SK-N-SH (cell line): ENCODE data around the gene ENTPD2. TPM values are rescaled to one million over a fixed set of nuclear protein-coding genes. Genes with fewer than 3 reads are reported as not detected.

Source experiments
- CTCF ChIA-PET: fragments of 300-600, 350-600 bp; formaldehyde crosslinking; extraction: SDS; loops from one replicate; lab custom pipeline; 2021; lab: Yijun Ruan, JAX
- POLR2A ChIA-PET: fragments of 350-600 bp; sonication (Branson Sonifier 250); formaldehyde crosslinking; extraction: SDS; loops from one replicate; lab custom pipeline; 2020; ENCODE audit warnings: antibody characterized with exemption, inconsistent platforms; lab: Yijun Ruan, JAX
- DNase-seq: peaks from one replicate; pipeline ENCODE4 v3.0.0; 2012
- H2AFZ ChIP-seq: fragments of 200-600 bp; sonication (generic); 2 replicates; pipeline ENCODE4 v1.8.1; 2016; ENCODE audit warnings: antibody characterized with exemption, mild to moderate bottlenecking, low read depth
- H3F3A ChIP-seq: fragments of 200-600 bp; sonication (generic); replicated peaks from 2 replicates; pipeline ENCODE3; 2016; ENCODE audit warnings: antibody characterized with exemption, mild to moderate bottlenecking; ENCODE audit not compliant: insufficient read depth
- H3K27ac ChIP-seq, 2 experiments: fragments of 200-500 bp in 1 of 2; fragments of 200-600 bp in 1 of 2; sonication (Bioruptor generic) in 1 of 2; sonication (generic), shearing (Covaris generic) in 1 of 2; 2 replicates each; pipeline versions ENCODE4 v1.5.1 to v1.6.1; 2014 to 2016; ENCODE audit warnings: low read depth in 2 of 2, inconsistent platforms in 1 of 2, low read length in 1 of 2, mild to moderate bottlenecking in 1 of 2, mixed read lengths in 1 of 2
- H3K27me3 ChIP-seq: fragments of 200-600 bp; sonication (generic), shearing (Covaris generic); 2 replicates; pipeline ENCODE4 v1.6.1; 2016; ENCODE audit warnings: mixed run types; ENCODE audit not compliant: insufficient read depth
- H3K36me3 ChIP-seq, 2 experiments: fragments of 200-500 bp in 1 of 2; fragments of 200-600 bp in 1 of 2; sonication (Bioruptor generic) in 1 of 2; sonication (generic) in 1 of 2; replicated peaks in 1 of 2; 2 replicates each; pipeline versions ENCODE3 to v1.5.1; 2014 to 2016; ENCODE audit warnings: low read length in 1 of 2, mild to moderate bottlenecking in 1 of 2; ENCODE audit not compliant: insufficient read depth in 2 of 2, control insufficient read depth in 1 of 2
- H3K4me1 ChIP-seq, 2 experiments: fragments of 200-500 bp in 1 of 2; fragments of 200-600 bp in 1 of 2; sonication (Bioruptor generic) in 1 of 2; sonication (generic), shearing (Covaris generic) in 1 of 2; 2 replicates each; pipeline versions ENCODE4 v1.5.1 to v1.6.1; 2014 to 2016; ENCODE audit warnings: low read depth in 1 of 2, low read length in 1 of 2, mixed run types in 1 of 2; ENCODE audit not compliant: insufficient read depth in 2 of 2, control insufficient read depth in 1 of 2
- H3K4me2 ChIP-seq: fragments of 200-600 bp; sonication (generic), shearing (Covaris generic); 2 replicates; pipeline ENCODE4 v1.6.1; 2017; ENCODE audit warnings: mixed run types
- H3K4me3 ChIP-seq, 2 experiments: fragments of 200-500 bp in 1 of 2; fragments of 200-600 bp in 1 of 2; sonication (Bioruptor generic) in 1 of 2; sonication (generic), shearing (Covaris generic) in 1 of 2; 2 replicates each; pipeline versions ENCODE4 v1.5.1 to v1.8.1; 2014 to 2016; ENCODE audit warnings: low read depth in 2 of 2, inconsistent platforms in 1 of 2, low read length in 1 of 2, mild to moderate bottlenecking in 1 of 2, mixed read lengths in 1 of 2, moderate library complexity in 1 of 2
- H3K79me2 ChIP-seq: fragments of 200-600 bp; sonication (generic); 2 replicates; pipeline ENCODE4 v1.8.1; 2017; ENCODE audit warnings: mild to moderate bottlenecking; ENCODE audit not compliant: insufficient read depth
- H3K9ac ChIP-seq: fragments of 200-600 bp; sonication (generic); 2 replicates; pipeline ENCODE4 v1.6.1; 2017; ENCODE audit warnings: mixed run types
- H3K9me2 ChIP-seq: fragments of 200-600 bp; sonication (generic); 2 replicates; pipeline ENCODE4 v1.6.1; 2017; ENCODE audit warnings: mixed run types
- H3K9me3 ChIP-seq: fragments of 200-600 bp; sonication (generic); 2 replicates; pipeline ENCODE4 v1.6.1; 2017; ENCODE audit warnings: mixed run types, mild to moderate bottlenecking, moderate library complexity
- H4K20me1 ChIP-seq: fragments of 200-600 bp; sonication (generic); 2 replicates; pipeline ENCODE4 v1.6.1; 2017; ENCODE audit warnings: mild to moderate bottlenecking, mixed run types; ENCODE audit not compliant: insufficient read depth
- ELF1 ChIP-seq: IDR thresholded peaks from 2 replicates; pipeline ENCODE4 v1.4.0; 2012
- EZH2phosphoT487 ChIP-seq: fragments of 200-600 bp; sonication (generic); IDR thresholded peaks from 2 replicates; pipeline ENCODE4 v1.6.1; 2017; ENCODE audit warnings: low read depth, mixed run types, mild to moderate bottlenecking, antibody characterized with exemption, moderate library complexity, borderline replicate concordance
- FOSL2 ChIP-seq: IDR thresholded peaks from 2 replicates; pipeline ENCODE4 v1.4.0; 2012; ENCODE audit warnings: low read depth, mild to moderate bottlenecking, moderate library complexity, borderline replicate concordance
- IRF3 ChIP-seq: fragments of 150-350 bp; IDR thresholded peaks from 2 replicates; pipeline ENCODE4 v1.6.1; 2016; ENCODE audit warnings: mild to moderate bottlenecking, low read depth, low read length
- JUND ChIP-seq: IDR thresholded peaks from 2 replicates; pipeline ENCODE4 v1.4.0; 2012
- MEF2A ChIP-seq: IDR thresholded peaks from 2 replicates; pipeline ENCODE4 v1.4.0; 2012; ENCODE audit warnings: low read depth, borderline replicate concordance
- NFIC ChIP-seq: IDR thresholded peaks from 2 replicates; pipeline ENCODE4 v1.4.0; 2012; ENCODE audit warnings: borderline replicate concordance
- POLR2AphosphoS5 ChIP-seq: IDR thresholded peaks from 2 replicates; pipeline ENCODE4 v1.6.1; 2012; ENCODE audit warnings: low read depth, low read length
- RAD21 ChIP-seq: IDR thresholded peaks from 2 replicates; pipeline ENCODE4 v1.6.1; 2012; ENCODE audit warnings: mild to moderate bottlenecking, low read length
- RCOR1 ChIP-seq: fragments of 150-350 bp; IDR thresholded peaks from 2 replicates; pipeline ENCODE4 v1.6.1; 2017; ENCODE audit warnings: antibody characterized with exemption, low read length
- RFX5 ChIP-seq: IDR thresholded peaks from 2 replicates; pipeline ENCODE4 v1.6.1; 2012; ENCODE audit warnings: mild to moderate bottlenecking, improper control_type of control experiment, low read length
- RXRA ChIP-seq: IDR thresholded peaks from 2 replicates; pipeline ENCODE4 v1.4.0; 2012; ENCODE audit warnings: low read depth, mild to moderate bottlenecking, borderline replicate concordance
- TAF1 ChIP-seq: IDR thresholded peaks from 2 replicates; pipeline ENCODE4 v1.6.1; 2012; ENCODE audit warnings: low read depth, mild to moderate bottlenecking, low read length, moderate library complexity, borderline replicate concordance
- YY1 ChIP-seq: IDR thresholded peaks from 2 replicates; pipeline ENCODE4 v1.4.0; 2012; ENCODE audit warnings: low read depth, mild to moderate bottlenecking
- WGBS: methylation state at CpG from one replicate; pipeline ENCODE4 v1.1.6; 2017; ENCODE audit warnings: low lambda C conversion rate; 5-methylcytosine and 5-hydroxymethylcytosine counted together
- polyA plus RNA-seq, 3 experiments: library from polyadenylated mRNA; depleted of rRNA; stranded (reverse); fragments of >200 nt; gene quantifications; 2 replicates each; pipeline ENCODE4 v1.2.3, GENCODE V29; 2012
- TF ChIP-seq, protein P1 (sequence below): IDR thresholded peaks from 2 replicates; pipeline ENCODE4 v1.4.0; 2012; ENCODE audit warnings: low read depth, borderline replicate concordance
- TF ChIP-seq, protein P2 (sequence below): IDR thresholded peaks from 2 replicates; pipeline ENCODE4 v1.4.0; 2012; ENCODE audit warnings: low read depth

Gene ENTPD2
- polyA plus RNA-seq, 1 of the 3 experiments (the other 2 are of a cell fraction): not detected

GRCh38 chr9:137037483-137037882 is 16.4 kb downstream of the ENTPD2 start:
- no peaks in the 10 kb centered on the region for H3K9me2 ChIP-seq
- ChIA-PET POLR2A (no interaction called here), CTCF (interaction anchor here (0.6 to 15.1 kb wide), 7 partner anchors 8 to 195 kb away, joined by 3 to 350 read pairs (median 4); partner anchors contain the start of genes AJM1, C8G, FBXW5 and LCN12)
- no peak overlapping the region for H3K27ac ChIP-seq
- no peak overlapping the region for H3K4me2 ChIP-seq
- WGBS: 94% methylated on average over 10 of the region's 10 CpGs
- H4K20me1 ChIP-seq: no peaks in the 10 kb centered on the region
- DNase-seq: no peak
- H3K36me3 ChIP-seq: peaks cover 0 to 19% of the 10 kb centered on the region in 2 experiments
- H3K4me3 ChIP-seq: no peak overlapping the region
- H3K79me2 ChIP-seq: no peaks in the 10 kb centered on the region
- H3K9ac ChIP-seq: no peak overlapping the region
- H3K4me1 ChIP-seq: peaks cover 0 to 15% of the 10 kb centered on the region in 2 experiments; a peak in 1 of 4 replicates
- H2AFZ ChIP-seq: no peak overlapping the region
- H3F3A ChIP-seq: peaks cover 4% of the 10 kb centered on the region
- H3K27me3 ChIP-seq: no peaks in the 10 kb centered on the region
- no peaks in the 10 kb centered on the region for H3K9me3 ChIP-seq
- TF ChIP-seq RXRA (no peak), MEF2A (no peak), RAD21 (no peak), EZH2phosphoT487 (no peak)

GRCh38 chr9:137037035-137037434 is 16.8 kb downstream of the ENTPD2 start:
- TF ChIP-seq RFX5 (no peak), YY1 (no peak), TAF1 (no peak), FOSL2 (no peak), MEF2A (no peak), POLR2AphosphoS5 (no peak), JUND (no peak), ELF1 (no peak), IRF3 (no peak), EZH2phosphoT487 (no peak), RCOR1 (no peak), NFIC (no peak)
- TF ChIP-seq, protein P1, sequence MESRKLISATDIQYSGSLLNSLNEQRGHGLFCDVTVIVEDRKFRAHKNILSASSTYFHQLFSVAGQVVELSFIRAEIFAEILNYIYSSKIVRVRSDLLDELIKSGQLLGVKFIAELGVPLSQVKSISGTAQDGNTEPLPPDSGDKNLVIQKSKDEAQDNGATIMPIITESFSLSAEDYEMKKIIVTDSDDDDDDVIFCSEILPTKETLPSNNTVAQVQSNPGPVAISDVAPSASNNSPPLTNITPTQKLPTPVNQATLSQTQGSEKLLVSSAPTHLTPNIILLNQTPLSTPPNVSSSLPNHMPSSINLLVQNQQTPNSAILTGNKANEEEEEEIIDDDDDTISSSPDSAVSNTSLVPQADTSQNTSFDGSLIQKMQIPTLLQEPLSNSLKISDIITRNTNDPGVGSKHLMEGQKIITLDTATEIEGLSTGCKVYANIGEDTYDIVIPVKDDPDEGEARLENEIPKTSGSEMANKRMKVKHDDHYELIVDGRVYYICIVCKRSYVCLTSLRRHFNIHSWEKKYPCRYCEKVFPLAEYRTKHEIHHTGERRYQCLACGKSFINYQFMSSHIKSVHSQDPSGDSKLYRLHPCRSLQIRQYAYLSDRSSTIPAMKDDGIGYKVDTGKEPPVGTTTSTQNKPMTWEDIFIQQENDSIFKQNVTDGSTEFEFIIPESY: no peak
- TF ChIP-seq, protein P2, sequence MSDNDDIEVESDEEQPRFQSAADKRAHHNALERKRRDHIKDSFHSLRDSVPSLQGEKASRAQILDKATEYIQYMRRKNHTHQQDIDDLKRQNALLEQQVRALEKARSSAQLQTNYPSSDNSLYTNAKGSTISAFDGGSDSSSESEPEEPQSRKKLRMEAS: no peak
- POLR2A ChIA-PET: no interaction called here

More at GRCh38 chr9:137037035-137037434, 16.8 kb downstream of the ENTPD2 start:
- Histone ChIP-seq H3K9me3 (no peaks in the 10 kb centered on the region), H3K27me3 (no peaks in the 10 kb centered on the region), H3K4me3 (no peak overlapping the region), H3K4me1 (peaks cover 0 to 19% of the 10 kb centered on the region in 2 experiments; a peak in 1 of 4 replicates), H4K20me1 (no peaks in the 10 kb centered on the region), H3F3A (peaks cover 4% of the 10 kb centered on the region), H2AFZ (no peak overlapping the region), H3K36me3 (peaks cover 0 to 19% of the 10 kb centered on the region in 2 experiments), H3K4me2 (no peak overlapping the region), H3K9ac (no peak overlapping the region), H3K27ac (no peak overlapping the region), H3K9me2 (no peaks in the 10 kb centered on the region), H3K79me2 (no peaks in the 10 kb centered on the region)
- no peak for DNase-seq
- CTCF ChIA-PET: interaction anchor here (0.6 to 15.1 kb wide), 7 partner anchors 8 to 194 kb away, joined by 3 to 350 read pairs (median 53); partner anchors contain the start of genes AJM1, C8G, FBXW5 and LCN12
- WGBS: 80% methylated on average over 2 of the region's 13 CpGs
